ENCODE measurements around the gene EXOG.

DNA sequence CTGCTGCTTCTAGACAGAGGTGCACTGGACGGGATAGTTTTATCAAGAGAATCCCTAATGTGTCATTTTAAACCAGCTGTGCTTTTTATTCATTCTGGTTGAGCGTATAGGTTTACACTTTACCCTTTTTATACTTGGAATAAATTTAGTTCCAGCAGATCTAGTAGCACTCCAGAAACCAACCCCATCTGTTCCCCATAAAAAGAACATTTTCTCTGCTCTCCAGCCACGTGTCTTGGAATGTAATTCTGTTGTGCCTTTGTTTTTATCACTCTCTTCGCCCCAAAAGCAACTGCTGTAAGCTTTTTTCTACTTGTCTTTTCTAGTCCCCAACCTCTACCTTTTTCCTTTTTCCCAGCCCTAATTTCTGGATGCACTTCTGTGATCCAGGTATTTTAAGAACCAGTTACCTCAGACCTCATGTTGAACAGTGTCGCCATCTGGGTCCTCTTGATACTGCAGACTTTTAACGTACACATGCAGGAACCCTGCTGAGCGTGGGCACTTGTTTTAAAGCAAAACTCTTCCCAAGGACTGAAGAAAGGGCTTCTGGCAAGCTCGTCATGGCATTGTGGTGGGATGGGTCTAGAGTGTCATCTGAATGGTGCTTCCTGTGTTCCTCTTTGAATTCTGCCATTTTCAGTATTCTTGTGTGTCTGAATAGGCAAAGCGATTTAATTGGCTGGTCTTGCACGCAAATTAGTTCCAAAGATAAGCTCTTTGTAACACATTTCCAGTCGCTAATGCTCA is 5.7 kb upstream of the EXOG start:
- TF ChIP-seq, protein P1, sequence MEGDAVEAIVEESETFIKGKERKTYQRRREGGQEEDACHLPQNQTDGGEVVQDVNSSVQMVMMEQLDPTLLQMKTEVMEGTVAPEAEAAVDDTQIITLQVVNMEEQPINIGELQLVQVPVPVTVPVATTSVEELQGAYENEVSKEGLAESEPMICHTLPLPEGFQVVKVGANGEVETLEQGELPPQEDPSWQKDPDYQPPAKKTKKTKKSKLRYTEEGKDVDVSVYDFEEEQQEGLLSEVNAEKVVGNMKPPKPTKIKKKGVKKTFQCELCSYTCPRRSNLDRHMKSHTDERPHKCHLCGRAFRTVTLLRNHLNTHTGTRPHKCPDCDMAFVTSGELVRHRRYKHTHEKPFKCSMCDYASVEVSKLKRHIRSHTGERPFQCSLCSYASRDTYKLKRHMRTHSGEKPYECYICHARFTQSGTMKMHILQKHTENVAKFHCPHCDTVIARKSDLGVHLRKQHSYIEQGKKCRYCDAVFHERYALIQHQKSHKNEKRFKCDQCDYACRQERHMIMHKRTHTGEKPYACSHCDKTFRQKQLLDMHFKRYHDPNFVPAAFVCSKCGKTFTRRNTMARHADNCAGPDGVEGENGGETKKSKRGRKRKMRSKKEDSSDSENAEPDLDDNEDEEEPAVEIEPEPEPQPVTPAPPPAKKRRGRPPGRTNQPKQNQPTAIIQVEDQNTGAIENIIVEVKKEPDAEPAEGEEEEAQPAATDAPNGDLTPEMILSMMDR (IDR thresholded peaks at IDR 0.05; ENCODE audit: low read depth, low read length, poor library complexity, severe bottlenecking): no peak
- TF ChIP-seq EZH2phosphoT487 (IDR thresholded peaks at IDR 0.05; ENCODE audit: borderline replicate concordance, low read length): no peak

Data from DOHH2 (cell line).